Fibroblast of skin of scalp (primary cell): Measurements from ENCODE around the gene TNIK.
A peak's percentile ranks its signal among the peaks of the same experiment; 100 is the strongest.
"Not testable (repeated sequence)": the region's sequence is repeated elsewhere in the genome, so short reads cannot be mapped to it uniquely, and the experiment has no call there.

ENCODE experiments used
- DNase-seq: peaks from one replicate; pipeline ENCODE4 v3.0.0-alpha.2; 2013

The TNIK gene

GRCh38 chr3:171445620-171446204 lies 14.5 kb downstream of the TNIK start:
- no peak for DNase-seq

GRCh38 chr3:171444001-171444690 lies 16.1 kb downstream of the TNIK start:
- no peak for DNase-seq

DNA sequence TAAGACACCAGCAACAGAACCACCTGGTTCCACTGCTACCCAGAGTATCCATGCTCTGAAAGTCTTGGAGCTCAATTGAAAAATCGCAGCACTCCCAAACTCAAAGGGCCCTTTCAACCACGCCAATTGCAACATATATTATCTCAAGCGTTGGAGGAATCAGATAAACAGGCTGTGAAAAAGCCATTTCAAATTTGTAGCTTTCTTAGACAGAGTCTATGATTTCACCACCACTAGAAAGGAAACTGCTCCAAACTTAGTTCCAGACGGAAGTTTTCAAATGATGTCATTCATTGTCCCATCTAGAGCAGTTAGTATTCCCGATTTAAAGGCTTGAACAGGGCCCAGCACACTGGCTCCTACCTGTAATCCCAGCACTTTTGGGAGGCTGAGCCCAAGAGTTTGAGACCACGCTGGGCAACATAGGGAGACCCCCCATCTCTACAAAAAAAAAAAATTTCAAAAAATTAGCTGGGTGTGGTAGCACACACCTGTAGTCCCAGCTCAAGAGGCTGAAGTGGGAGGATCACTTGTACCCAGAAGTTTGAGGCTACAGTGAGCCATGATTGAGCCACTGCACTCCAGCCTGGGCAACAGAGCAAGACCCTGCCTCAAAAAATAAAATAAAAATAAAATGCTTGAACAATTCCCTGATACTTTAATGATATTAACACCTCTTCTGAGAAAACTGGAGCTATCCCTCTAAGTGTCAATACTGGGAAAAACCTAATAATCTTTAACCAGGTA lies 16.8 kb downstream of the TNIK start:
- no peak for DNase-seq

GRCh38 chr3:171442184-171442583 lies 18.0 kb downstream of the TNIK start:
- DNase-seq = no peak

DNA sequence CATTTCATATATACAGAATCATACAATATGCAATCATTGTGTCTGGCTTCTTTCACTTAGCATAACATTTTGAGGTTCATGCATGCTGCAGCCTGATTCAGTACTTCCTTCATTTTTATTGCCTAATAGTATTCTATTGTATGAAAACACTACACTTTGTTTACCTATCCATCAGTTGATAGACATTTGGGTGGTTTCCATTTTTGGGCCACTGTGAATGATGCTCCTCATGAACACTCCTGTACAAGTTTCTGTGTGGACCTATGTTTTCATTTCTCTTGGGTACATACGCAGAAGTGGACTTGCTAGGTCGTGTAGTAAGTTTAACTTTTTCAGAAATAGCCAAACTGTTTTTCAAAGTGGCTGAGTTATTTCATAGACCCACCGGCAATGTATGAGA lies 18.8 kb downstream of the TNIK start:
- no peak for DNase-seq

DNA sequence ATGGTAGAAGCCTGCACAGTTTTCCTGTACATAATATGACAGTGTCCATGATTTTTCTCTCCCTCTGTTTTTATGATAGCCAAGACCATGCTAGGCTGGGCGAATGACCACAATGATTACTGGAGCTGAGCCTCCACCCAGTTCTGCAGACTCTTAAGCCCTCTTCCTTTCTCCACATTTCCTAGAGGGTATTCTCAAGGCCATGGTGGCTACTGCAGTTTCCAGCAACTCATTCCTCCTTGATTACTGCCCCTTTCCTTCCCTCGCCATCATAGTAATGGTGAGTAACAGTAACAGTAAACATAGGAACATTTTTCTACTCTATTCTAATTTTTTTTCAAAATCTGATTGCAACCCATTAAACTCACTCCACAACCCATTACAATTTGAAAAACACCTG lies 20.2 kb downstream of the TNIK start:
- no peak for DNase-seq

GRCh38 chr3:171437115-171437756 lies 23.0 kb downstream of the TNIK start:
- no peak for DNase-seq

DNA sequence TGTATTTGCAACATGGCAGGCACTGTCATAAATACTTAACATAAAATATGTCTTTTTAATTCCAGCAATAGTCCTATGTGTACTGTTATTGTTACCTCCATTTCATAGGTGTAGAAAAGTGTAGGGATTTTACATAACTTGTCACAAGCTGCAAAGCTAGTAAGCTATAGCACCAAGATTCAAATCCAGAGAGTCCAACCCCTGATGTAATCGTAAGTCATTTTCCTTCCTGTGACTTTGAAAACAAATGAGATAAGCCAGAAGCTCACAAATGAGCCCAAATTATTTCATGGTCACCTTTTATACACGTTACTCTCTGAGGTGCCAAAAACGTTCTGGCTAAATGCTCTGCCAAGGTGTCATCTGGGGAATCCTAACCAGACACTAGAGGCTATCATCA lies 23.8 kb downstream of the TNIK start:
- no peak for DNase-seq

GRCh38 chr3:171435757-171436156 lies 24.4 kb downstream of the TNIK start:
- DNase-seq = no peak

GRCh38 chr3:171435143-171435542 lies 25.1 kb downstream of the TNIK start:
- DNase-seq = no peak

DNA sequence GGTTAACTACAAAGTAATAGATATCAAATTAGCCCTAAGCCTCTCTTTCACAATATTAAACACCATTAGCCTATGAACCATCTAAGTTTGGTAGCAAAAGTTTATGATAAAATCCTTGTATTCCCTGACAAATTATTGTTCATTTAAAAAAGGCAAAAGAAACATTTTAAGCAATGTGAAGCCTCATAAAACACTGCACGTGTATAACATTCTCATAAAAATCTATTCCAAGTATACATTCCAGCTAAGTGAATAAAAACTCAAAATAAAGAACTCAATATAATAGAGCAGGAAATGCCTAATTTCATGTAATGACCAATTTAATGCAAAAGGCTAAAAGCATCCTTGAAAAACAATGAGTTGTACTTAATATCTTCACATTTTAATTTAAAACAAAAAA lies 27.7 kb downstream of the TNIK start:
- no peak for DNase-seq

- no peak for DNase-seq
These were observed 28.7 kb downstream of the TNIK start for GRCh38 chr3:171431550-171431949.

DNA sequence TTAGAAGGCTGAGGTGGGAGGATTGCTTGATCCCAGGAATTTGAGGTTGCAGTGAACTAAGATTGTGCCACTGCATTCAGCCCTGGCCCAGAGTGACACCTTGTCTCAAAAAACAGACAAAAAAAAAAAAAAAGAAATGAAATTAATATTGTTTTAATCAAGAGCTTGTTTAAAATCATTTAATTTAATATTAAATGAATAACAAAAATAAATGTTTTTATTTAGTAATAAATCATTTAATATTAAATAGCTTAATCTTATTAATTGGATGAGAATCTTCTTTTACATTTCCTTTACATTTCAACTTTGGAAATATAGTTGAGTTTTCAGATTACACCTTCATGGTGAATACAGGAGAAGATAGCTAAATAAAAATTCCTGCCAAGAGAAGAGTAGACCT lies 29.7 kb downstream of the TNIK start:
- no peak for DNase-seq

DNA sequence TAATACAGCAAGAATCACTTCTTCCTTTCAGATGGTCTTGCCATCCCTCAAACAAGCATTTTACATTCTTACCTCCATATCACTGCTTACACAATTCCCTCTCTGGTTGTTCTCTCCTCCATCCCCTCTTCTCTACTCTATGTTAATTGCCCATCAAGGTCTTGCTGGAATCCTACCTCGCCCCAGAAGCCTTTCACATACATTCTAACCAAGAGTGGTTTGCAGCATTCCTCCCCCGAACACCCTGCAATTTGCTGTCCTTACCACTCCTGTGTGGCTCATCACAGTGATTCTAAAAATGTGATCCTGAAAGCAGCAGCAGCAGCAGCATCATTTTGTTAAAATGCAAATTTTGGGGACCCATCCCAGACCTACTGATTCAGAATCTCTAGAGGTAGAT lies 30.6 kb downstream of the TNIK start:
- no peak for DNase-seq

DNA sequence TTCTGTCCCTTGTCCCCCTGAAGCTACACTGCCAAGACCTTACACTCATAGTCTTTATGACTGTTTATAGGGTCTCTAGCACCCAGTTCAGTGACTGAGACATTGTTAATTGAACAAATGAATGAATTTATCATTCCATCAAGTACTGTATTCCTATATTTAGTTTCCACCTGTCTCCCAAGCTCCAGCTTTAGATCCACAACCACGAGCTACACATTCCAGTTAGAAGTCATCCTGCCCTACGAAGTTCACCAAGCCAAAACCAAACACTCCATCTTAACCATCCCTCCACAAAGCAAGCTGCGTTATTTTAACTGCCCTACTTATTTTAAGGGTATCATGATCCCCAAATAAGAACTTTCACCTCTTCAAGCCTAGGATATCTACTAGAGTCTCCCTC lies 31.3 kb downstream of the TNIK start:
- DNase-seq = no peak

- DNase-seq = no peak
These were observed 31.9 kb downstream of the TNIK start for GRCh38 chr3:171428321-171428787.

DNA sequence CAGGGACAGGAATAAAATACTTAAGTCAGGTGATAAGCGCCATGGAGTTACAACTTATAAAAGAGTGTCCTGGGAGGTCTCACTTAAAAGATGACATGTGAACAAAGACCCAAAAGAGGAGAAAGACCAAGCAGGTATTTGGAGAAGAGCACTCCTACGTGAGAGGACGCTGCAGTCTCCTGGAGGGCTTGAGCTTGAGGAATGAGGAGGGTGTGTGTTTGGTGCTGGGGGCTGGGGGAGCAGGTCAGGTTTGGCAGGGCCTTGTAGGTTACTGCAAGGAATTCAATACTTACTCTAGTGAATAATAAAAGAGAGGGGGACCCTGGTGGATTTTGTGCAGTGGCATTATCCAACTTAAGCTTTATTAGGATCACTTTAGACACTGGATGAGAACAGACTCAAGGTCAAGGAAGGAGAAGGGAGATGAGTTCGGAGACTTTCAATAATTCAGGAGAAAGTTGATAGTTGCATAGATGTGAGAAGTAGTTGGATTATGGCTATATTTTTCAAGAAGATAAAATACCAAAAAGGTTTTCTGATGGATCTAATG lies 32.4 kb downstream of the TNIK start:
- no peak for DNase-seq

GRCh38 chr3:171424063-171424462 lies 36.1 kb downstream of the TNIK start:
- DNase-seq = not testable (repeated sequence)

GRCh38 chr3:171422855-171423254 lies 37.4 kb downstream of the TNIK start:
- DNase-seq = not testable (repeated sequence)

- no peak for DNase-seq
These were observed 39.5 kb downstream of the TNIK start for GRCh38 chr3:171420667-171421066.

- no peak for DNase-seq
These were observed 40.7 kb downstream of the TNIK start for GRCh38 chr3:171419457-171419856.

GRCh38 chr3:171417813-171418212 lies 42.4 kb downstream of the TNIK start:
- peak; percentile 67 for DNase-seq

GRCh38 chr3:171417137-171417536 lies 43.1 kb downstream of the TNIK start:
- DNase-seq = no peak
